GM12878 (cell line): ENCODE results near the gene CADM3. TPM values are rescaled to one million over a fixed set of nuclear protein-coding genes. Genes with fewer than 3 reads are reported as not detected.

Experiments used
- ATAC-seq: fragments of 200-7000 bp; cut with Tn5 transposase; 3 replicates; pipeline ENCODE4 v1.9.1; 2020; ENCODE audit warnings: mild to moderate bottlenecking, moderate library complexity
- BruUV-seq: library from RNA; stranded (reverse); fragments of 400-500 nt; replicated peaks from 2 replicates; lab custom pipeline; 2021; lab: Mats Ljungman, UMichigan
- CTCF ChIA-PET: fragments of 300-600 bp; sonication (Branson Sonifier 250); formaldehyde crosslinking; extraction: SDS; loops from one replicate; lab custom pipeline; 2021; ENCODE audit warnings: inconsistent platforms; lab: Yijun Ruan, JAX
- POLR2A ChIA-PET: fragments of 350-600 bp; formaldehyde crosslinking; extraction: SDS; loops from one replicate; lab custom pipeline; 2021; ENCODE audit warnings: inconsistent platforms; lab: Charles Lee
- RAD21 ChIA-PET: fragments of 300-600 bp; sonication (Branson Sonifier 250); formaldehyde crosslinking; loops from one replicate; lab custom pipeline; 2023; ENCODE audit warnings: antibody characterized with exemption; ENCODE audit not compliant: unreplicated experiment; lab: Charles Lee
- SMC1A ChIA-PET: fragments of 300-600 bp; sonication (Branson Sonifier 250); formaldehyde crosslinking; loops from one replicate; lab custom pipeline; 2023; ENCODE audit not compliant: unreplicated experiment, uncharacterized antibody; lab: Charles Lee
- DNase-seq: peaks from one replicate; pipeline ENCODE4 v3.0.0-alpha.2; 2011; ENCODE audit warnings: low read depth, low spot score
- FAIRE-seq: peaks from 3 replicates; lab custom pipeline; 2011; peaks lifted over from hg19 to GRCh38; lab: Jason Lieb, UNC
- H2AFZ ChIP-seq: 2 replicates; pipeline ENCODE4 v1.6.0; 2011; ENCODE audit warnings: low read depth, low read length, control low read depth; ENCODE audit not compliant: control insufficient read depth
- H3K27ac ChIP-seq: 2 replicates; pipeline ENCODE4 v1.5.1; 2011; ENCODE audit warnings: control low read depth; ENCODE audit not compliant: control insufficient read depth, insufficient read depth
- H3K27me3 ChIP-seq, 2 experiments: replicated peaks in 1 of 2; 2 replicates each; pipeline versions ENCODE4 v1.6.0 to v1.6.1; 2011; ENCODE audit warnings: low read length in 1 of 2; ENCODE audit not compliant: control insufficient read depth in 2 of 2, insufficient read depth in 2 of 2
- H3K36me3 ChIP-seq, 2 experiments: 2 replicates each; pipeline ENCODE4 v1.5.1; 2011; ENCODE audit warnings: low read length in 1 of 2; ENCODE audit not compliant: control insufficient read depth in 2 of 2, insufficient read depth in 2 of 2
- H3K4me1 ChIP-seq: 2 replicates; pipeline ENCODE4 v1.6.1; 2011; ENCODE audit warnings: mild to moderate bottlenecking, low read length, moderate library complexity, mixed read lengths; ENCODE audit not compliant: control insufficient read depth, insufficient read depth
- H3K4me2 ChIP-seq: 2 replicates; pipeline ENCODE4 v1.6.0; 2011; ENCODE audit warnings: control low read depth; ENCODE audit not compliant: control insufficient read depth, insufficient read depth
- H3K4me3 ChIP-seq: fragments of 200-600 bp; sonication (generic); 2 replicates; pipeline ENCODE4 v1.5.1; 2016
- H3K79me2 ChIP-seq: 2 replicates; pipeline ENCODE4 v1.6.0; 2011; ENCODE audit warnings: low read length; ENCODE audit not compliant: control insufficient read depth, insufficient read depth
- H3K9ac ChIP-seq: 2 replicates; pipeline ENCODE4 v1.8.0; 2011; ENCODE audit warnings: low read length, control low read depth, mixed read lengths; ENCODE audit not compliant: control insufficient read depth, insufficient read depth
- H3K9me3 ChIP-seq: replicated peaks from 3 replicates; pipeline ENCODE4 v1.5.1; 2011; ENCODE audit warnings: mild to moderate bottlenecking, low read length; ENCODE audit not compliant: control insufficient read depth, insufficient read depth
- H4K20me1 ChIP-seq: 2 replicates; pipeline ENCODE4 v1.6.0; 2011; ENCODE audit not compliant: control insufficient read depth, insufficient read depth
- CBFB ChIP-seq: IDR thresholded peaks from 2 replicates; pipeline ENCODE4 v1.6.1; 2016; ENCODE audit warnings: antibody characterized with exemption, low read depth
- CHD1 ChIP-seq: IDR thresholded peaks from 2 replicates; pipeline ENCODE4 v1.6.1; 2012; ENCODE audit warnings: low read depth, low read length, improper control_type of control experiment
- ESRRA ChIP-seq: IDR thresholded peaks from 2 replicates; pipeline ENCODE4 v1.6.1; 2012; ENCODE audit warnings: mild to moderate bottlenecking, low read length, improper control_type of control experiment
- KDM1A ChIP-seq: fragments of 200-600 bp; sonication (generic); IDR thresholded peaks from 2 replicates; pipeline ENCODE4 v1.6.1; 2016; ENCODE audit warnings: borderline replicate concordance
- KLF5 ChIP-seq: fragments of 450-650 bp; IDR thresholded peaks from 2 replicates; pipeline ENCODE4 v1.6.1; 2014; ENCODE audit warnings: mild to moderate bottlenecking; ENCODE audit not compliant: partially characterized antibody
- MYB ChIP-seq: fragments of 150-350 bp; IDR thresholded peaks from 2 replicates; pipeline ENCODE4 v1.6.1; 2014; ENCODE audit warnings: mild to moderate bottlenecking, low read depth, low read length, borderline replicate concordance
- NFIC ChIP-seq: IDR thresholded peaks from 2 replicates; pipeline ENCODE4 v1.6.1; 2012; ENCODE audit warnings: low read depth, mild to moderate bottlenecking, inconsistent platforms, low read length, moderate library complexity
- RB1 ChIP-seq: fragments of 450-650 bp; formaldehyde crosslinking; IDR thresholded peaks from 2 replicates; pipeline ENCODE4 v1.6.1; 2017; ENCODE audit warnings: mild to moderate bottlenecking, borderline replicate concordance
- SP1 ChIP-seq: IDR thresholded peaks from one replicate; pipeline ENCODE4 v1.6.1; 2011; ENCODE audit warnings: low read depth, low read length
- SPI1 ChIP-seq: IDR thresholded peaks from 2 replicates; pipeline ENCODE4 v1.6.1; 2011; ENCODE audit warnings: low read depth, mild to moderate bottlenecking, low read length, moderate library complexity, borderline replicate concordance; ENCODE audit not compliant: insufficient read depth
- SUZ12 ChIP-seq: fragments of 200-600 bp; sonication (generic); IDR thresholded peaks from one replicate; pipeline ENCODE4 v1.6.1; 2018; ENCODE audit warnings: antibody characterized with exemption, mild to moderate bottlenecking; ENCODE audit not compliant: unreplicated experiment
- TBL1XR1 ChIP-seq: IDR thresholded peaks from 2 replicates; pipeline ENCODE4 v1.6.1; 2012; ENCODE audit warnings: low read depth, low read length, improper control_type of control experiment
- WRNIP1 ChIP-seq: IDR thresholded peaks from 2 replicates; pipeline ENCODE4 v1.6.1; 2011; ENCODE audit warnings: low read depth, low read length, improper control_type of control experiment, borderline replicate concordance
- YBX1 ChIP-seq: fragments of 450-650 bp; IDR thresholded peaks from 2 replicates; pipeline ENCODE4 v1.6.1; 2016; ENCODE audit warnings: antibody characterized with exemption
- YY1 ChIP-seq: IDR thresholded peaks from 2 replicates; pipeline ENCODE4 v1.6.1; 2011; ENCODE audit warnings: low read depth, mild to moderate bottlenecking, low read length
- ZNF207 ChIP-seq: fragments of 450-650 bp; IDR thresholded peaks from 2 replicates; pipeline ENCODE4 v1.6.1; 2014; ENCODE audit warnings: antibody characterized with exemption, mild to moderate bottlenecking, borderline replicate concordance
- ZNF274 ChIP-seq: IDR thresholded peaks from one replicate; pipeline ENCODE4 v1.8.0; 2011; ENCODE audit not compliant: insufficient read length, insufficient read depth
- WGBS: methylation state at CpG from one replicate; pipeline ENCODE4 v1.1.6; 2016; ENCODE audit warnings: low lambda C conversion rate; ENCODE audit not compliant: insufficient replicate concordance, insufficient coverage; ENCODE audit errors: missing lambda C conversion rate; 5-methylcytosine and 5-hydroxymethylcytosine counted together
- in situ Hi-C: fragments of 300-500 bp; cut with MboI; formaldehyde crosslinking; loops from 9 replicates; pipeline ENCODE4 v1.14.3; 2018; ENCODE audit warnings: mixed read lengths
- intact Hi-C: fragments of 100-400 bp; cut with micrococcal nuclease; formaldehyde crosslinking; loops from one replicate; pipeline ENCODE4 v1.14.2; 2022; ENCODE audit not compliant: unreplicated experiment
- polyA plus RNA-seq, 11 experiments: library from polyadenylated mRNA; depleted of rRNA in 4 of 11; unstranded in 6 of 11; stranded (reverse) in 5 of 11; fragments of >200 nt; fragmentation: Nextera tagmentation in 4 of 11; fragmentation: Illumina TruSeq in 1 of 11; extraction: Ambion mirVana in 4 of 11; extraction: Trizol in 1 of 11; gene quantifications; 1 replicate in 1 of 11; 2 replicates in 10 of 11; pipeline versions ENCODE4 v1.2.1 to v1.2.3, GENCODE V29; 2011 to 2016; ENCODE audit warnings: inconsistent platforms in 2 of 11, missing spikeins in 2 of 11, low read depth in 1 of 11
- total RNA-seq, 4 experiments: library from RNA; depleted of rRNA in 3 of 4; stranded (reverse); fragments of >200 nt in 3 of 4; fragmentation: Illumina TruSeq in 1 of 4; extraction: Trizol in 1 of 4; gene quantifications; 2 replicates each; pipeline versions ENCODE4 v1.2.1 to v1.2.3, GENCODE V29; 2013 to 2021
- TF ChIP-seq, protein P1 (sequence below): fragments of 450-650 bp; formaldehyde crosslinking; IDR thresholded peaks from 2 replicates; pipeline ENCODE4 v1.4.0; 2022; ENCODE audit warnings: mild to moderate bottlenecking, moderate library complexity
- TF ChIP-seq, protein P2 (sequence below): IDR thresholded peaks from 2 replicates; pipeline ENCODE4 v1.6.1; 2012; ENCODE audit warnings: mild to moderate bottlenecking, low read depth, low read length

The CADM3 gene
- total and polyA plus RNA-seq, 10 of the 15 experiments (the other 5 are each of a cell fraction or from before 2014, with no cell fraction given) = 0.04 to 0.37 TPM; not detected in 8

- TF ChIP-seq, protein P1, sequence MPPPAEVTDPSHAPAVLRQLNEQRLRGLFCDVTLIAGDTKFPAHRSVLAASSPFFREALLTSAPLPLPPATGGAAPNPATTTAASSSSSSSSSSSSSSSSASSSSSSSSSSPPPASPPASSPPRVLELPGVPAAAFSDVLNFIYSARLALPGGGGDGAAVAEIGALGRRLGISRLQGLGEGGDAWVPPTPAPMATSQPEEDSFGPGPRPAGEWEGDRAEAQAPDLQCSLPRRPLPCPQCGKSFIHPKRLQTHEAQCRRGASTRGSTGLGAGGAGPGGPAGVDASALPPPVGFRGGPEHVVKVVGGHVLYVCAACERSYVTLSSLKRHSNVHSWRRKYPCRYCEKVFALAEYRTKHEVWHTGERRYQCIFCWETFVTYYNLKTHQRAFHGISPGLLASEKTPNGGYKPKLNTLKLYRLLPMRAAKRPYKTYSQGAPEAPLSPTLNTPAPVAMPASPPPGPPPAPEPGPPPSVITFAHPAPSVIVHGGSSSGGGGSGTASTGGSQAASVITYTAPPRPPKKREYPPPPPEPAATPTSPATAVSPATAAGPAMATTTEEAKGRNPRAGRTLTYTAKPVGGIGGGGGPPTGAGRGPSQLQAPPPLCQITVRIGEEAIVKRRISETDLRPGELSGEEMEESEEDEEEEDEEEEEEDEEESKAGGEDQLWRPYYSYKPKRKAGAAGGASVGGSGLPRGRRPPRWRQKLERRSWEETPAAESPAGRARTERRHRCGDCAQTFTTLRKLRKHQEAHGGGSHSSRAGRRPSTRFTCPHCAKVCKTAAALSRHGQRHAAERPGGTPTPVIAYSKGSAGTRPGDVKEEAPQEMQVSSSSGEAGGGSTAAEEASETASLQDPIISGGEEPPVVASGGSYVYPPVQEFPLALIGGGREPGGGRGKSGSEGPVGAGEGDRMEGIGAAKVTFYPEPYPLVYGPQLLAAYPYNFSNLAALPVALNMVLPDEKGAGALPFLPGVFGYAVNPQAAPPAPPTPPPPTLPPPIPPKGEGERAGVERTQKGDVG (CRISPR knock-in tag) = no peak
- TF ChIP-seq CHD1 (no peak), KDM1A (no peak), SP1 (no peak)
Observed at GRCh38 chr1:159247266-159247665, 75.9 kb downstream of the CADM3 start (continued).

DNA sequence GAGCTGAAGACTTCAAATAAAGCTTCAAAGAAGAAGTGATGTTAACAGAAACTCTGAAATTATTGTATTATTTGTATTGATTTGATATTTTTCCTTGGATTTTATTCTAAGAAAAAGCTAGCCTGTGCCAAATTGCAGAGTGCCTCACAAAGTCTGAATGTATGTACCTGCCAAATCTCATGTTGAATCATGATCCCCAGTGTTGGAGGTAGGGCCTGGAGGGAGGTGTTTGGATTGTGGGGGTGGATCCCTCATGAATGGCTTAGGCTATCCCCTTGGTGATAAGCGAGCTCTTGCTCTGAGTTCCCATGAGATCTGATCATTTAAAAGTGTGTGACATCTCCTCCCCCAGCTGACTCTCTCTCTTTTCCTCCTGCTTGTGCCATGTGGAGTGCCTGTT lies 76.9 kb downstream of the CADM3 start:
- Histone ChIP-seq H3K4me3 (no peak overlapping the region), H4K20me1 (no peaks in the 10 kb centered on the region), H3K4me1 (no peaks in the 10 kb centered on the region), H3K27me3 (no peaks in the 10 kb centered on the region), H3K27ac (no peak overlapping the region), H3K79me2 (no peaks in the 10 kb centered on the region), H3K9me3 (no peaks in the 10 kb centered on the region), H3K36me3 (no peaks in the 10 kb centered on the region), H3K4me2 (no peak overlapping the region), H3K9ac (no peak overlapping the region), H2AFZ (no peak overlapping the region)
- 8% methylated on average over 1 of the region's 1 CpG for WGBS
- POLR2A ChIA-PET = no interaction called here
- in situ Hi-C loops = no loop called here
- RAD21 ChIA-PET = no interaction called here
- SMC1A ChIA-PET = no interaction called here
- BruUV-seq = no TSS peak
- no peak for FAIRE-seq
- intact Hi-C loops = no loop called here
- CTCF ChIA-PET = interaction anchor here (1.3 to 2.5 kb wide), 2 partner anchors 34 to 38 kb away, joined by 4 to 9 read pairs; no protein-coding TSS in a partner anchor
- ATAC-seq = no peak
- no peak for DNase-seq
- TF ChIP-seq KLF5 (no peak), YY1 (no peak), NFIC (no peak), KDM1A (no peak), MYB (no peak), ZNF207 (no peak), SUZ12 (no peak), SPI1 (no peak), CHD1 (no peak), TBL1XR1 (no peak), ESRRA (no peak), YBX1 (no peak), CBFB (no peak), WRNIP1 (no peak), RB1 (no peak), ZNF274 (no peak)
- TF ChIP-seq, protein P2, sequence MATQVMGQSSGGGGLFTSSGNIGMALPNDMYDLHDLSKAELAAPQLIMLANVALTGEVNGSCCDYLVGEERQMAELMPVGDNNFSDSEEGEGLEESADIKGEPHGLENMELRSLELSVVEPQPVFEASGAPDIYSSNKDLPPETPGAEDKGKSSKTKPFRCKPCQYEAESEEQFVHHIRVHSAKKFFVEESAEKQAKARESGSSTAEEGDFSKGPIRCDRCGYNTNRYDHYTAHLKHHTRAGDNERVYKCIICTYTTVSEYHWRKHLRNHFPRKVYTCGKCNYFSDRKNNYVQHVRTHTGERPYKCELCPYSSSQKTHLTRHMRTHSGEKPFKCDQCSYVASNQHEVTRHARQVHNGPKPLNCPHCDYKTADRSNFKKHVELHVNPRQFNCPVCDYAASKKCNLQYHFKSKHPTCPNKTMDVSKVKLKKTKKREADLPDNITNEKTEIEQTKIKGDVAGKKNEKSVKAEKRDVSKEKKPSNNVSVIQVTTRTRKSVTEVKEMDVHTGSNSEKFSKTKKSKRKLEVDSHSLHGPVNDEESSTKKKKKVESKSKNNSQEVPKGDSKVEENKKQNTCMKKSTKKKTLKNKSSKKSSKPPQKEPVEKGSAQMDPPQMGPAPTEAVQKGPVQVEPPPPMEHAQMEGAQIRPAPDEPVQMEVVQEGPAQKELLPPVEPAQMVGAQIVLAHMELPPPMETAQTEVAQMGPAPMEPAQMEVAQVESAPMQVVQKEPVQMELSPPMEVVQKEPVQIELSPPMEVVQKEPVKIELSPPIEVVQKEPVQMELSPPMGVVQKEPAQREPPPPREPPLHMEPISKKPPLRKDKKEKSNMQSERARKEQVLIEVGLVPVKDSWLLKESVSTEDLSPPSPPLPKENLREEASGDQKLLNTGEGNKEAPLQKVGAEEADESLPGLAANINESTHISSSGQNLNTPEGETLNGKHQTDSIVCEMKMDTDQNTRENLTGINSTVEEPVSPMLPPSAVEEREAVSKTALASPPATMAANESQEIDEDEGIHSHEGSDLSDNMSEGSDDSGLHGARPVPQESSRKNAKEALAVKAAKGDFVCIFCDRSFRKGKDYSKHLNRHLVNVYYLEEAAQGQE = no peak
